GM12878 (cell line): ENCODE results near the gene ABCG2. TPM values are rescaled to one million over a fixed set of nuclear protein-coding genes. Genes with fewer than 3 reads are reported as not detected.

Source experiments
- ATAC-seq: fragments of 200-7000 bp; cut with Tn5 transposase; 3 replicates; pipeline ENCODE4 v1.9.1; 2020; ENCODE audit warnings: mild to moderate bottlenecking, moderate library complexity
- BruUV-seq: library from RNA; stranded (reverse); fragments of 400-500 nt; replicated peaks from 2 replicates; lab custom pipeline; 2021; lab: Mats Ljungman, UMichigan
- CTCF ChIA-PET: fragments of 300-600 bp; sonication (Branson Sonifier 250); formaldehyde crosslinking; extraction: SDS; loops from one replicate; lab custom pipeline; 2021; ENCODE audit warnings: inconsistent platforms; lab: Yijun Ruan, JAX
- POLR2A ChIA-PET: fragments of 350-600 bp; formaldehyde crosslinking; extraction: SDS; loops from one replicate; lab custom pipeline; 2021; ENCODE audit warnings: inconsistent platforms; lab: Charles Lee
- RAD21 ChIA-PET: fragments of 300-600 bp; sonication (Branson Sonifier 250); formaldehyde crosslinking; loops from one replicate; lab custom pipeline; 2023; ENCODE audit warnings: antibody characterized with exemption; ENCODE audit not compliant: unreplicated experiment; lab: Charles Lee
- SMC1A ChIA-PET: fragments of 300-600 bp; sonication (Branson Sonifier 250); formaldehyde crosslinking; loops from one replicate; lab custom pipeline; 2023; ENCODE audit not compliant: unreplicated experiment, uncharacterized antibody; lab: Charles Lee
- DNase-seq: peaks from one replicate; pipeline ENCODE4 v3.0.0-alpha.2; 2011; ENCODE audit warnings: low read depth, low spot score
- FAIRE-seq: peaks from 3 replicates; lab custom pipeline; 2011; peaks lifted over from hg19 to GRCh38; lab: Jason Lieb, UNC
- H2AFZ ChIP-seq: 2 replicates; pipeline ENCODE4 v1.6.0; 2011; ENCODE audit warnings: low read depth, low read length, control low read depth; ENCODE audit not compliant: control insufficient read depth
- H3K27ac ChIP-seq: 2 replicates; pipeline ENCODE4 v1.5.1; 2011; ENCODE audit warnings: control low read depth; ENCODE audit not compliant: control insufficient read depth, insufficient read depth
- H3K27me3 ChIP-seq, 2 experiments: replicated peaks in 1 of 2; 2 replicates each; pipeline versions ENCODE4 v1.6.0 to v1.6.1; 2011; ENCODE audit warnings: low read length in 1 of 2; ENCODE audit not compliant: control insufficient read depth in 2 of 2, insufficient read depth in 2 of 2
- H3K36me3 ChIP-seq, 2 experiments: 2 replicates each; pipeline ENCODE4 v1.5.1; 2011; ENCODE audit warnings: low read length in 1 of 2; ENCODE audit not compliant: control insufficient read depth in 2 of 2, insufficient read depth in 2 of 2
- H3K4me1 ChIP-seq: 2 replicates; pipeline ENCODE4 v1.6.1; 2011; ENCODE audit warnings: mild to moderate bottlenecking, low read length, moderate library complexity, mixed read lengths; ENCODE audit not compliant: control insufficient read depth, insufficient read depth
- H3K4me2 ChIP-seq: 2 replicates; pipeline ENCODE4 v1.6.0; 2011; ENCODE audit warnings: control low read depth; ENCODE audit not compliant: control insufficient read depth, insufficient read depth
- H3K4me3 ChIP-seq: fragments of 200-600 bp; sonication (generic); 2 replicates; pipeline ENCODE4 v1.5.1; 2016
- H3K79me2 ChIP-seq: 2 replicates; pipeline ENCODE4 v1.6.0; 2011; ENCODE audit warnings: low read length; ENCODE audit not compliant: control insufficient read depth, insufficient read depth
- H3K9ac ChIP-seq: 2 replicates; pipeline ENCODE4 v1.8.0; 2011; ENCODE audit warnings: low read length, control low read depth, mixed read lengths; ENCODE audit not compliant: control insufficient read depth, insufficient read depth
- H3K9me3 ChIP-seq: replicated peaks from 3 replicates; pipeline ENCODE4 v1.5.1; 2011; ENCODE audit warnings: mild to moderate bottlenecking, low read length; ENCODE audit not compliant: control insufficient read depth, insufficient read depth
- H4K20me1 ChIP-seq: 2 replicates; pipeline ENCODE4 v1.6.0; 2011; ENCODE audit not compliant: control insufficient read depth, insufficient read depth
- BACH1 ChIP-seq: fragments of 450-650 bp; IDR thresholded peaks from 2 replicates; pipeline ENCODE4 v1.6.1; 2017; ENCODE audit warnings: mild to moderate bottlenecking, borderline replicate concordance
- MEF2B ChIP-seq: fragments of 450-650 bp; IDR thresholded peaks from 2 replicates; pipeline ENCODE4 v1.6.1; 2018; ENCODE audit warnings: mild to moderate bottlenecking, moderate library complexity; ENCODE audit not compliant: partially characterized antibody, poor library complexity, severe bottlenecking
- RBBP5 ChIP-seq: fragments of 200-600 bp; sonication (generic); conservative IDR thresholded peaks from 2 replicates; pipeline ENCODE4 v1.6.1; 2016
- ZZZ3 ChIP-seq: IDR thresholded peaks from 2 replicates; pipeline ENCODE4 v1.6.1; 2011; ENCODE audit warnings: low read depth; ENCODE audit not compliant: control insufficient read depth, insufficient read length
- WGBS: methylation state at CpG from one replicate; pipeline ENCODE4 v1.1.6; 2016; ENCODE audit warnings: low lambda C conversion rate; ENCODE audit not compliant: insufficient replicate concordance, insufficient coverage; ENCODE audit errors: missing lambda C conversion rate; 5-methylcytosine and 5-hydroxymethylcytosine counted together
- in situ Hi-C: fragments of 300-500 bp; cut with MboI; formaldehyde crosslinking; loops from 9 replicates; pipeline ENCODE4 v1.14.3; 2018; ENCODE audit warnings: mixed read lengths
- intact Hi-C: fragments of 100-400 bp; cut with micrococcal nuclease; formaldehyde crosslinking; loops from one replicate; pipeline ENCODE4 v1.14.2; 2022; ENCODE audit not compliant: unreplicated experiment
- polyA plus RNA-seq, 11 experiments: library from polyadenylated mRNA; depleted of rRNA in 4 of 11; unstranded in 6 of 11; stranded (reverse) in 5 of 11; fragments of >200 nt; fragmentation: Nextera tagmentation in 4 of 11; fragmentation: Illumina TruSeq in 1 of 11; extraction: Ambion mirVana in 4 of 11; extraction: Trizol in 1 of 11; gene quantifications; 1 replicate in 1 of 11; 2 replicates in 10 of 11; pipeline versions ENCODE4 v1.2.1 to v1.2.3, GENCODE V29; 2011 to 2016; ENCODE audit warnings: inconsistent platforms in 2 of 11, missing spikeins in 2 of 11, low read depth in 1 of 11
- total RNA-seq, 4 experiments: library from RNA; depleted of rRNA in 3 of 4; stranded (reverse); fragments of >200 nt in 3 of 4; fragmentation: Illumina TruSeq in 1 of 4; extraction: Trizol in 1 of 4; gene quantifications; 2 replicates each; pipeline versions ENCODE4 v1.2.1 to v1.2.3, GENCODE V29; 2013 to 2021
- TF ChIP-seq, protein P1 (sequence below): fragments of 450-650 bp; formaldehyde crosslinking; IDR thresholded peaks from 2 replicates; pipeline ENCODE4 v1.4.0; 2020; ENCODE audit warnings: mild to moderate bottlenecking, moderate library complexity

The ABCG2 gene
- total and polyA plus RNA-seq, 10 of the 15 experiments (the other 5 are each of a cell fraction or from before 2014, with no cell fraction given) = 0.03 to 0.06 (median 0.04) TPM; not detected in 7

DNA sequence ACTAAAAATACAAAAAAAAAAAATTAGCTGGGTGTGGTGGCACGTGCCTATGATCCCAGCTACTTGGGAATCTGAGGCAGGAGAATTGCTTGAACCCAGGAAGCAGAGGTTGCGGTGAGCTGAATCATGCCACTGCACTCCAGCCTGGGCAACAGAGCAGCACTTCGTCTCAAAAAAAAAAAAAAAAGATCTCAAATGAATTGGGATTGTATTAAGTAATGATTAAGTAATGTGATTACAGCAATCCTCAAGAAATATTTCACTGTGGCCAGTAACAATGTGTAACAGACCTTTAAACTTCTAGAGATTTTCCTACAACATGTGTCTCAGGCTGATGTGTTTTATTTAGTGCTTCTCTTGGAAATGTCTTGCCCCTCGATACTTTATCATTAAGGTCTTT lies 104.2 kb downstream of the ABCG2 start:
- FAIRE-seq = no peak
- WGBS = 81% methylated on average over 3 of the region's 4 CpGs
- Histone ChIP-seq H2AFZ (no peak overlapping the region), H4K20me1 (no peaks in the 10 kb centered on the region), H3K79me2 (no peaks in the 10 kb centered on the region), H3K9ac (no peak overlapping the region), H3K4me3 (no peak overlapping the region), H3K27me3 (no peaks in the 10 kb centered on the region), H3K36me3 (peaks cover 0 to 2% of the 10 kb centered on the region in 2 experiments; a peak in 2 of 4 replicates), H3K9me3 (no peaks in the 10 kb centered on the region), H3K27ac (no peak overlapping the region), H3K4me2 (no peak overlapping the region), H3K4me1 (no peaks in the 10 kb centered on the region)
- intact Hi-C loops (no loop called here), in situ Hi-C loops (no loop called here)
- ChIA-PET SMC1A (no interaction called here), POLR2A (interaction anchor here (1.2 kb wide), 1 partner anchor 22 kb away, joined by 3 read pairs; no protein-coding TSS in a partner anchor), RAD21 (no interaction called here), CTCF (interaction anchor here (1.4 to 1.7 kb wide), 2 partner anchors 156 to 158 kb away, joined by 5 read pairs; no protein-coding TSS in a partner anchor)
- no TSS peak for BruUV-seq
- TF ChIP-seq ZZZ3 = no peak
- no peak for TF ChIP-seq RBBP5
- TF ChIP-seq, protein P1, sequence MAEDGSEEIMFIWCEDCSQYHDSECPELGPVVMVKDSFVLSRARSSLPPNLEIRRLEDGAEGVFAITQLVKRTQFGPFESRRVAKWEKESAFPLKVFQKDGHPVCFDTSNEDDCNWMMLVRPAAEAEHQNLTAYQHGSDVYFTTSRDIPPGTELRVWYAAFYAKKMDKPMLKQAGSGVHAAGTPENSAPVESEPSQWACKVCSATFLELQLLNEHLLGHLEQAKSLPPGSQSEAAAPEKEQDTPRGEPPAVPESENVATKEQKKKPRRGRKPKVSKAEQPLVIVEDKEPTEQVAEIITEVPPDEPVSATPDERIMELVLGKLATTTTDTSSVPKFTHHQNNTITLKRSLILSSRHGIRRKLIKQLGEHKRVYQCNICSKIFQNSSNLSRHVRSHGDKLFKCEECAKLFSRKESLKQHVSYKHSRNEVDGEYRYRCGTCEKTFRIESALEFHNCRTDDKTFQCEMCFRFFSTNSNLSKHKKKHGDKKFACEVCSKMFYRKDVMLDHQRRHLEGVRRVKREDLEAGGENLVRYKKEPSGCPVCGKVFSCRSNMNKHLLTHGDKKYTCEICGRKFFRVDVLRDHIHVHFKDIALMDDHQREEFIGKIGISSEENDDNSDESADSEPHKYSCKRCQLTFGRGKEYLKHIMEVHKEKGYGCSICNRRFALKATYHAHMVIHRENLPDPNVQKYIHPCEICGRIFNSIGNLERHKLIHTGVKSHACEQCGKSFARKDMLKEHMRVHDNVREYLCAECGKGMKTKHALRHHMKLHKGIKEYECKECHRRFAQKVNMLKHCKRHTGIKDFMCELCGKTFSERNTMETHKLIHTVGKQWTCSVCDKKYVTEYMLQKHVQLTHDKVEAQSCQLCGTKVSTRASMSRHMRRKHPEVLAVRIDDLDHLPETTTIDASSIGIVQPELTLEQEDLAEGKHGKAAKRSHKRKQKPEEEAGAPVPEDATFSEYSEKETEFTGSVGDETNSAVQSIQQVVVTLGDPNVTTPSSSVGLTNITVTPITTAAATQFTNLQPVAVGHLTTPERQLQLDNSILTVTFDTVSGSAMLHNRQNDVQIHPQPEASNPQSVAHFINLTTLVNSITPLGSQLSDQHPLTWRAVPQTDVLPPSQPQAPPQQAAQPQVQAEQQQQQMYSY (CRISPR knock-in tag) = no peak
- no peak for TF ChIP-seq MEF2B
- TF ChIP-seq BACH1 = no peak
- no peak for DNase-seq
- no peak for ATAC-seq
